ENCODE results near the gene C16orf74.

Gene C16orf74

DNA sequence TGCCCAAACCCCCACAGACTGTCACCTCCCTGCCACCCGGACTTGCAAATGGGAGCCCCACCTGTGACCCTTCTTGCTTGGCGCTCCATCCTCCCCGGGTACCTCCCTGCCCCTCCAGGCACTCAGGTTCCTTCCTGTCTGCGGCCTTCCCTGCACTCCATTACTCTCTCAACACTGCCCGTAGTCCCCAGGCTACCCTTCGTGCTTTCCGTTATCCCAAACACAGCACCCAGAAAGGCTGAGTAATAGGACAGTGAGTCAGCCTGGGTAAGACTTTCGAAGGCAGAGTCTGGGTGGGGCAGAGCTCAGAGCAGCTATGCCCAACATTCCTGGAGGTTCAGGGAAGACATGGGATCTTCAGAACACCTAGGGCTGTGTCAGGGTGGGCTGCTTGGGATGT, 16.6 kb upstream of the C16orf74 start:
- Histone ChIP-seq H3K9ac (ENCODE audit: low read length) (no peak overlapping the region), H3K9me2 (replicated peaks; ENCODE audit: insufficient read depth, low read length) (no peaks in the 10 kb centered on the region), H4K20me1 (ENCODE audit: low read depth, low read length) (no peaks in the 10 kb centered on the region), H3K79me2 (ENCODE audit: insufficient read depth, low read length) (no peaks in the 10 kb centered on the region), H3K27ac (ENCODE audit: low read depth, low read length) (no peak overlapping the region), H2AFZ (ENCODE audit: low read depth, low read length, severe bottlenecking) (no peak overlapping the region), H3F3A (ENCODE audit: insufficient read depth) (no peaks in the 10 kb centered on the region), H3K27me3 (ENCODE audit: low read length) (no peaks in the 10 kb centered on the region), H3K4me3 (ENCODE audit: insufficient read depth, low read length, poor library complexity, severe bottlenecking) (no peak overlapping the region), H3K36me3 (ENCODE audit: low read length) (no peaks in the 10 kb centered on the region), H3K4me2 (ENCODE audit: low read depth, low read length, poor library complexity, severe bottlenecking) (no peak overlapping the region), H3K9me3 (ENCODE audit: insufficient read depth, low read length) (no peaks in the 10 kb centered on the region)
- TF ChIP-seq CTCF (IDR thresholded peaks at IDR 0.05; ENCODE audit: insufficient read depth, low read length, poor library complexity, severe bottlenecking) (no peak), EZH2phosphoT487 (conservative IDR thresholded peaks at IDR 0.05; ENCODE audit: low read length) (no peak)

DNA sequence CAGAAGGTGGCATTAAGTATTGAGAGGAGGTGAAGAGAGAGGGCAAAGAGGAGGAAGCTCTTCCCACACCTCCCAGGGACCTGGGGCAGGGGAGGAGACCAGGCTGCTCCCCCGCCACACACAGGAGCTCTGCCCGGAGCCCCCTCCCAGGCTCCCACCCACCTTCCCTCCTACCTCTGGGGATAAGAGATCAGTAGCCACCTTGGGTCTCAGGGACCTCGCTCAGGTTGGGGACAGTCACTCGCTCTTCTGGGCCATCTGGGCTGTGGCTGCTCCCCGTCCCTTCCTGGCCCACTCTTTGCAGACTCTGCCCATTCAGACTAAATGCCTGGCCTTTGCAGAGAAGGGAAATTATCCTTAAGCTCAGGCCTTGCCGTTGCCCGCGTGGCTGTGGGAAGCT, 14.9 kb upstream of the C16orf74 start:
- Histone ChIP-seq H3K79me2 (ENCODE audit: insufficient read depth, low read length) (no peaks in the 10 kb centered on the region), H3K9me2 (replicated peaks; ENCODE audit: insufficient read depth, low read length) (no peaks in the 10 kb centered on the region), H4K20me1 (ENCODE audit: low read depth, low read length) (no peaks in the 10 kb centered on the region), H3K4me2 (ENCODE audit: low read depth, low read length, poor library complexity, severe bottlenecking) (no peak overlapping the region), H3K9ac (ENCODE audit: low read length) (no peak overlapping the region), H3K9me3 (ENCODE audit: insufficient read depth, low read length) (no peaks in the 10 kb centered on the region), H3F3A (ENCODE audit: insufficient read depth) (no peaks in the 10 kb centered on the region), H2AFZ (ENCODE audit: low read depth, low read length, severe bottlenecking) (no peak overlapping the region), H3K36me3 (ENCODE audit: low read length) (no peaks in the 10 kb centered on the region), H3K27ac (ENCODE audit: low read depth, low read length) (no peak overlapping the region), H3K4me3 (ENCODE audit: insufficient read depth, low read length, poor library complexity, severe bottlenecking) (no peak overlapping the region), H3K27me3 (ENCODE audit: low read length) (no peaks in the 10 kb centered on the region)
- TF ChIP-seq EZH2phosphoT487 (conservative IDR thresholded peaks at IDR 0.05; ENCODE audit: low read length) (no peak), CTCF (IDR thresholded peaks at IDR 0.05; ENCODE audit: insufficient read depth, low read length, poor library complexity, severe bottlenecking) (no peak)

DNA sequence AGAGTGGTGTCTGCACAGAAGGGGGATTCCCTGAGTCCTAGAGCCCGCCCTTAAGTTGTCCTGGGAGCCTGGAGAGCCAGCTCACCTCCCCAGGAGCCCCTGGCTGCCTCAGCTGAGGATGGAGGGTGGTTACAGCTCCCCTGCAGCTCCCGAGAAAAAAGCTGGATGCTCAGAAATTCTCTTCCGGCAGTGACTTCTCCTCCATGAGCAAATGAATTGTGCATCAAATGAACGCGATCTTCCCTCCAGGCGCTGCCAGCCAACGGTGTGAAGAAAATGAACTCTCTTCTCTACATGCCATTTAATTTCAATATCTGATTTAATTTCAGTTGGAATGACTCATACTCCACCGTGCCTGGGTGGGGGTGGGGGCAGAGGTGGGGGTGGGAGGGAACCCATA, 14.3 kb upstream of the C16orf74 start:
- Histone ChIP-seq H3K27ac (ENCODE audit: low read depth, low read length) (no peak overlapping the region), H3F3A (ENCODE audit: insufficient read depth) (no peaks in the 10 kb centered on the region), H2AFZ (ENCODE audit: low read depth, low read length, severe bottlenecking) (no peak overlapping the region), H3K79me2 (ENCODE audit: insufficient read depth, low read length) (no peaks in the 10 kb centered on the region), H3K4me3 (ENCODE audit: insufficient read depth, low read length, poor library complexity, severe bottlenecking) (no peak overlapping the region), H3K27me3 (ENCODE audit: low read length) (no peaks in the 10 kb centered on the region), H3K9me2 (replicated peaks; ENCODE audit: insufficient read depth, low read length) (no peaks in the 10 kb centered on the region), H3K36me3 (ENCODE audit: low read length) (no peaks in the 10 kb centered on the region), H3K4me2 (ENCODE audit: low read depth, low read length, poor library complexity, severe bottlenecking) (no peak overlapping the region), H3K9me3 (ENCODE audit: insufficient read depth, low read length) (no peaks in the 10 kb centered on the region), H4K20me1 (ENCODE audit: low read depth, low read length) (no peaks in the 10 kb centered on the region), H3K9ac (ENCODE audit: low read length) (no peak overlapping the region)
- TF ChIP-seq EZH2phosphoT487 (conservative IDR thresholded peaks at IDR 0.05; ENCODE audit: low read length) = no peak
- TF ChIP-seq CTCF (IDR thresholded peaks at IDR 0.05; ENCODE audit: insufficient read depth, low read length, poor library complexity, severe bottlenecking) = no peak

GRCh38 chr16:85763616-85764015, 12.7 kb upstream of the C16orf74 start:
- no peaks in the 10 kb centered on the region for H3K27me3 ChIP-seq (ENCODE audit: low read length)
- H3K79me2 ChIP-seq (ENCODE audit: insufficient read depth, low read length) = no peaks in the 10 kb centered on the region
- TF ChIP-seq CTCF (IDR thresholded peaks at IDR 0.05; ENCODE audit: insufficient read depth, low read length, poor library complexity, severe bottlenecking) = no peak
- no peak for TF ChIP-seq EZH2phosphoT487 (conservative IDR thresholded peaks at IDR 0.05; ENCODE audit: low read length)
- no peaks in the 10 kb centered on the region for H3K9me2 ChIP-seq (replicated peaks; ENCODE audit: insufficient read depth, low read length)
- H3K9me3 ChIP-seq (ENCODE audit: insufficient read depth, low read length) = no peaks in the 10 kb centered on the region
- no peak overlapping the region for H3K4me2 ChIP-seq (ENCODE audit: low read depth, low read length, poor library complexity, severe bottlenecking)
- no peak overlapping the region for H3K4me3 ChIP-seq (ENCODE audit: insufficient read depth, low read length, poor library complexity, severe bottlenecking)
- no peaks in the 10 kb centered on the region for H4K20me1 ChIP-seq (ENCODE audit: low read depth, low read length)
- no peak overlapping the region for H3K27ac ChIP-seq (ENCODE audit: low read depth, low read length)
- no peaks in the 10 kb centered on the region for H3F3A ChIP-seq (ENCODE audit: insufficient read depth)
- H2AFZ ChIP-seq (ENCODE audit: low read depth, low read length, severe bottlenecking) = no peak overlapping the region
- no peaks in the 10 kb centered on the region for H3K36me3 ChIP-seq (ENCODE audit: low read length)
- H3K9ac ChIP-seq (ENCODE audit: low read length) = no peak overlapping the region

All from SU-DHL-6 (cell line).